ENCODE results near the gene SERPINA10.

DNA sequence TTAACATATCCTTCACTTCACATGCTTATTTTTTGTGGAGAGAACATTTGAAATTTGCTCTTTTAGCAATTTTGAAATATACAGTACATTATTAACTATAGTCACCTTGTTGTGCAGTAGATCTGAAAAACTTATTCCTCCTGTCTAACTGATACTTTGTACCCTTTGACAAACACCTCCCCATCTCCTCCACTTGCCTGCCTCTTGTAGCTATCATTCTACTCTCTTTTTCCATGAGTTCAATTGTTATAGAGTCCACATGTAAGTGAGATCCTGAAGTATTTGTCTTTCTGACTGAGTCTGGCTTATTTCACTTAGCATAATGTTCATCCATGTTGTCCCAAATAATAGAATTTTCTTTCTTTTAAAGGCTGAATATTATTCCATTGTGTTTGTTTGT lies 39.5 kb upstream of the SERPINA10 start:
- TF ChIP-seq, protein P1, sequence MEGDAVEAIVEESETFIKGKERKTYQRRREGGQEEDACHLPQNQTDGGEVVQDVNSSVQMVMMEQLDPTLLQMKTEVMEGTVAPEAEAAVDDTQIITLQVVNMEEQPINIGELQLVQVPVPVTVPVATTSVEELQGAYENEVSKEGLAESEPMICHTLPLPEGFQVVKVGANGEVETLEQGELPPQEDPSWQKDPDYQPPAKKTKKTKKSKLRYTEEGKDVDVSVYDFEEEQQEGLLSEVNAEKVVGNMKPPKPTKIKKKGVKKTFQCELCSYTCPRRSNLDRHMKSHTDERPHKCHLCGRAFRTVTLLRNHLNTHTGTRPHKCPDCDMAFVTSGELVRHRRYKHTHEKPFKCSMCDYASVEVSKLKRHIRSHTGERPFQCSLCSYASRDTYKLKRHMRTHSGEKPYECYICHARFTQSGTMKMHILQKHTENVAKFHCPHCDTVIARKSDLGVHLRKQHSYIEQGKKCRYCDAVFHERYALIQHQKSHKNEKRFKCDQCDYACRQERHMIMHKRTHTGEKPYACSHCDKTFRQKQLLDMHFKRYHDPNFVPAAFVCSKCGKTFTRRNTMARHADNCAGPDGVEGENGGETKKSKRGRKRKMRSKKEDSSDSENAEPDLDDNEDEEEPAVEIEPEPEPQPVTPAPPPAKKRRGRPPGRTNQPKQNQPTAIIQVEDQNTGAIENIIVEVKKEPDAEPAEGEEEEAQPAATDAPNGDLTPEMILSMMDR (IDR thresholded peaks at IDR 0.05; ENCODE audit: low read depth, low read length, poor library complexity, severe bottlenecking), result no peak
- no peak for TF ChIP-seq EZH2phosphoT487 (IDR thresholded peaks at IDR 0.05; ENCODE audit: borderline replicate concordance, low read length)

Measured in DOHH2 (cell line).